D721Med (cell line): Measurements from ENCODE around the gene GDF2.
A peak's percentile ranks its signal among the peaks of the same experiment; 100 is the strongest.

Experiments
- DNase-seq: peaks from one replicate; pipeline ENCODE4 v3.0.0; 2011; ENCODE audit warnings: low spot score; ENCODE audit not compliant: insufficient read length
- FAIRE-seq: peaks from 2 replicates; lab custom pipeline; 2011; peaks lifted over from hg19 to GRCh38; lab: Jason Lieb, UNC
- CTCF ChIP-seq: IDR thresholded peaks from 2 replicates; pipeline ENCODE4 v1.5.1; 2012; ENCODE audit warnings: mild to moderate bottlenecking, control low read depth; ENCODE audit not compliant: insufficient read depth; ENCODE audit errors: missing control alignments

GDF2 gene

GRCh38 chr10:47359101-47359500 lies 36.8 kb downstream of the GDF2 start:
- FAIRE-seq, result no peak
- no peak for DNase-seq

GRCh38 chr10:47359626-47360418 lies 37.6 kb downstream of the GDF2 start:
- TF ChIP-seq CTCF, result no peak

More at GRCh38 chr10:47359101-47359500, 36.8 kb downstream of the GDF2 start:
- no peak for TF ChIP-seq CTCF

GRCh38 chr10:47360419-47361040 lies 38.3 kb downstream of the GDF2 start:
- TF ChIP-seq CTCF, result no peak
- FAIRE-seq, result no peak

More at GRCh38 chr10:47359626-47360418, 37.6 kb downstream of the GDF2 start:
- FAIRE-seq (no peak), DNase-seq (no peak)

GRCh38 chr10:47361293-47361692 lies 39.0 kb downstream of the GDF2 start:
- DNase-seq, result no peak
- TF ChIP-seq CTCF, result peak; percentile 59
- FAIRE-seq, result no peak

More at GRCh38 chr10:47360419-47361040, 38.3 kb downstream of the GDF2 start:
- peak; percentile 71 for DNase-seq

- DNase-seq (no peak), FAIRE-seq (no peak)
- TF ChIP-seq CTCF, result no peak
Observed at GRCh38 chr10:47362199-47362598, 39.9 kb downstream of the GDF2 start.

- no peak for FAIRE-seq
- DNase-seq, result no peak
- TF ChIP-seq CTCF, result no peak
Observed at GRCh38 chr10:47363781-47364180, 41.5 kb downstream of the GDF2 start.

- no peak for TF ChIP-seq CTCF
- FAIRE-seq (no peak), DNase-seq (no peak)
Observed at GRCh38 chr10:47364366-47364765, 42.1 kb downstream of the GDF2 start.
